HepG2 (cell line): ENCODE results near the gene FOXA1. TPM values are rescaled to one million over a fixed set of nuclear protein-coding genes. Genes with fewer than 3 reads are reported as not detected.

Experiments used
- FIP1L1 ChIP-seq: fragments of 200-400 bp; formaldehyde crosslinking; IDR thresholded peaks from 2 replicates; pipeline ENCODE4 v1.6.1; 2018; ENCODE audit warnings: low read depth, mild to moderate bottlenecking, low read length, moderate library complexity, borderline replicate concordance; ENCODE audit not compliant: insufficient read depth
- HDAC1 ChIP-seq: sonication (generic); formaldehyde crosslinking; IDR thresholded peaks from 2 replicates; pipeline ENCODE4 v1.5.1; 2020; ENCODE audit warnings: mild to moderate bottlenecking, missing genetic modification reagents
- HNRNPLL ChIP-seq: fragments of 200-400 bp; formaldehyde crosslinking; IDR thresholded peaks from 2 replicates; pipeline ENCODE4 v1.6.1; 2017; ENCODE audit warnings: mild to moderate bottlenecking, low read depth, low read length; ENCODE audit not compliant: poor library complexity, severe bottlenecking
- SETDB1 ChIP-seq: sonication (generic); formaldehyde crosslinking; IDR thresholded peaks from 2 replicates; pipeline ENCODE4 v1.5.1; 2020; ENCODE audit warnings: missing genetic modification reagents, mild to moderate bottlenecking, borderline replicate concordance
- SSRP1 ChIP-seq: IDR thresholded peaks from 2 replicates; pipeline ENCODE4 v1.6.1; 2016; ENCODE audit warnings: control low read depth
- THAP9 ChIP-seq: sonication (generic); formaldehyde crosslinking; IDR thresholded peaks from 2 replicates; pipeline ENCODE4; 2020; ENCODE audit warnings: missing genetic modification reagents, mild to moderate bottlenecking, borderline replicate concordance
- ZBTB37 ChIP-seq: sonication (generic); formaldehyde crosslinking; IDR thresholded peaks from 2 replicates; pipeline ENCODE4 v1.4.0; 2020; ENCODE audit warnings: mild to moderate bottlenecking, missing genetic modification reagents
- ZNF224 ChIP-seq: sonication (generic); formaldehyde crosslinking; IDR thresholded peaks from 2 replicates; pipeline ENCODE4 v1.5.0; 2020; ENCODE audit warnings: mild to moderate bottlenecking, missing genetic modification reagents
- ZNF232 ChIP-seq: sonication (generic); formaldehyde crosslinking; IDR thresholded peaks from 2 replicates; pipeline ENCODE4 v1.4.0; 2020; ENCODE audit warnings: missing genetic modification reagents, borderline replicate concordance
- ZNF639 ChIP-seq: conservative IDR thresholded peaks from 2 replicates; pipeline ENCODE4 v1.6.1; 2018; ENCODE audit warnings: missing genetic modification reagents
- ZNF800 ChIP-seq: sonication (generic); formaldehyde crosslinking; IDR thresholded peaks from 2 replicates; pipeline ENCODE4 v1.4.0; 2020; ENCODE audit warnings: missing genetic modification reagents
- polyA plus RNA-seq, 8 experiments: library from polyadenylated mRNA; depleted of rRNA in 3 of 8; stranded (reverse) in 7 of 8; unstranded in 1 of 8; fragments of >200 nt; fragmentation: Illumina TruSeq in 4 of 8; extraction: Trizol in 4 of 8; gene quantifications; 2 replicates each; pipeline versions ENCODE4 v1.2.1 to v1.2.3, GENCODE V29; 2011 to 2016; ENCODE audit warnings: low read depth in 4 of 8, missing spikeins in 1 of 8, mixed read lengths in 1 of 8; ENCODE audit not compliant: insufficient read depth in 1 of 8
- total RNA-seq, 5 experiments: library from RNA; depleted of rRNA; stranded (reverse); fragments of >200 nt; fragmentation: Illumina TruSeq; extraction: Trizol; gene quantifications; 2 replicates each; pipeline ENCODE4 v1.2.3, GENCODE V29; 2016; ENCODE audit warnings: low read depth in 1 of 5
- TF ChIP-seq, protein P1 (sequence below), 2 experiments: sonication (generic) in 1 of 2; formaldehyde crosslinking in 1 of 2; IDR thresholded peaks; 2 replicates each; pipeline versions ENCODE4 v1.6.1 to v1.9.0; 2014 to 2022; ENCODE audit warnings: antibody characterized with exemption in 1 of 2, borderline replicate concordance in 1 of 2, inconsistent platforms in 1 of 2, low read depth in 1 of 2, missing genetic modification reagents in 1 of 2

The FOXA1 gene
- total and polyA plus RNA-seq, 2 of the 13 experiments (the other 11 are each of a cell fraction or from before 2014, with no cell fraction given), result 43.4 to 58.6 TPM

DNA sequence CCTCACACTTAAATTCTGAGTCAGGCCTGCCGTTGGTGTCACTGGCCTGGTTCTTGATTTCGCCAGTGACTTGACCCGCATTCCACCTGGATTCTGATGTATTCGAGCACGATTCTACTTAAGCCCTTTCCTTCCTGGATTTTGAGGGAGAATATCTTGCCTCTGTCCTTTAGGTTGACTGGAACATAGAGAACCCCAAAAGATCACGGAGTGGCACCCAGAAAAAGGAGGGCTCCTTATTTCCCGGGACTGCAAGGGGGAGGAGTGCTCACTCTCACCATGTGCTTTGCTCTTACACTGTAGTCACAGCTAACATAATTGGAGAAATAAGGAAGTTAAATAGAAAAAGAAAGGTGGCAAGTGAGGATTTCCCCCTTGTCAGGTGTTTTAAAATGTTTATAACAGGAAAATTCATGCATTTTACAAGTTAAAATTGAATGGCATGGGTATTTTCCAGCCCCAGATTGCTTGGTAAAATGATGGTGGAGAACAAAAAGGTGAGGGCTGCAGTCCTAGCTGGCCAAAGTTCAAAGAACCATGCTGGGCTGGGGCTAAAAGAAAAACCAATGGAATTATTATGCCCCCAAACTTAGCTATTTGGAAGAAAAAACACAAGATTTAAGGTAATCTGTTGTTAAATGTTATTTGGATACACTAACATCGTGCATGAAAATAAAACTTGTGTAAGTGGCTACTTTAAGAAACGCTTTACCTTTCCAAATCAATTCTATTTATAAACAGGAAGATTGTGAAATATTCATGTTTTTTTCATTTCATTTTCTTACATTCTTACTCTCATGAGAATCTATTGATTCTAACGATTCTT, 8.9 kb downstream of the FOXA1 start (continued):
- TF ChIP-seq THAP9 (no peak), HDAC1 (CRISPR knock-in tag) (no peak), SETDB1 (CRISPR knock-in tag) (no peak), HNRNPLL (no peak), ZNF224 (CRISPR knock-in tag) (no peak), ZNF800 (CRISPR knock-in tag) (peak; percentile 77; the same call in 1 of the 2 replicates), ZNF639 (CRISPR knock-in tag) (peak; percentile 60; the same call in 1 of the 2 replicates), ZBTB37 (CRISPR knock-in tag) (no peak), FIP1L1 (no peak), SSRP1 (CRISPR knock-in tag) (no peak), ZNF232 (CRISPR knock-in tag) (no peak)
- TF ChIP-seq, protein P1, sequence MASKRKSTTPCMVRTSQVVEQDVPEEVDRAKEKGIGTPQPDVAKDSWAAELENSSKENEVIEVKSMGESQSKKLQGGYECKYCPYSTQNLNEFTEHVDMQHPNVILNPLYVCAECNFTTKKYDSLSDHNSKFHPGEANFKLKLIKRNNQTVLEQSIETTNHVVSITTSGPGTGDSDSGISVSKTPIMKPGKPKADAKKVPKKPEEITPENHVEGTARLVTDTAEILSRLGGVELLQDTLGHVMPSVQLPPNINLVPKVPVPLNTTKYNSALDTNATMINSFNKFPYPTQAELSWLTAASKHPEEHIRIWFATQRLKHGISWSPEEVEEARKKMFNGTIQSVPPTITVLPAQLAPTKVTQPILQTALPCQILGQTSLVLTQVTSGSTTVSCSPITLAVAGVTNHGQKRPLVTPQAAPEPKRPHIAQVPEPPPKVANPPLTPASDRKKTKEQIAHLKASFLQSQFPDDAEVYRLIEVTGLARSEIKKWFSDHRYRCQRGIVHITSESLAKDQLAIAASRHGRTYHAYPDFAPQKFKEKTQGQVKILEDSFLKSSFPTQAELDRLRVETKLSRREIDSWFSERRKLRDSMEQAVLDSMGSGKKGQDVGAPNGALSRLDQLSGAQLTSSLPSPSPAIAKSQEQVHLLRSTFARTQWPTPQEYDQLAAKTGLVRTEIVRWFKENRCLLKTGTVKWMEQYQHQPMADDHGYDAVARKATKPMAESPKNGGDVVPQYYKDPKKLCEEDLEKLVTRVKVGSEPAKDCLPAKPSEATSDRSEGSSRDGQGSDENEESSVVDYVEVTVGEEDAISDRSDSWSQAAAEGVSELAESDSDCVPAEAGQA (IDR thresholded peaks at IDR 0.05; ENCODE audit: low read depth), result no peak
- TF ChIP-seq, protein P1 (CRISPR knock-in tag; IDR thresholded peaks at IDR 0.05; ENCODE audit: borderline replicate concordance), result peak; percentile 74; the same call in 1 of the 2 replicates
